ENCODE results near the gene RUNDC3A.

RUNDC3A gene

GRCh38 chr17:44281570-44281969, 26.8 kb upstream of the RUNDC3A start:
- H3K4me3 ChIP-seq, result no peak overlapping the region
- no peak overlapping the region for H3K27ac ChIP-seq

GRCh38 chr17:44282264-44282663, 26.1 kb upstream of the RUNDC3A start:
- Histone ChIP-seq H3K27ac (no peak overlapping the region), H3K4me3 (no peak overlapping the region)

GRCh38 chr17:44283344-44284023, 24.9 kb upstream of the RUNDC3A start:
- Histone ChIP-seq H3K4me3 (no peak overlapping the region), H3K27ac (no peak overlapping the region)

- Histone ChIP-seq H3K27ac (no peak overlapping the region), H3K4me3 (no peak overlapping the region)
Observed at GRCh38 chr17:44284024-44284400, 24.4 kb upstream of the RUNDC3A start.

GRCh38 chr17:44287651-44288050, 20.8 kb upstream of the RUNDC3A start:
- H3K27ac ChIP-seq, result no peak overlapping the region

GRCh38 chr17:44293509-44294226, 14.7 kb upstream of the RUNDC3A start:
- no peak overlapping the region for H3K27ac ChIP-seq
- H3K4me3 ChIP-seq, result no peak overlapping the region

More at GRCh38 chr17:44287651-44288050, 20.8 kb upstream of the RUNDC3A start:
- H3K4me3 ChIP-seq, result no peak overlapping the region

- H3K4me3 ChIP-seq, result no peak overlapping the region
- no peak overlapping the region for H3K27ac ChIP-seq
Observed at GRCh38 chr17:44297975-44298374, 10.4 kb upstream of the RUNDC3A start.

GRCh38 chr17:44304651-44305050, 3.8 kb upstream of the RUNDC3A start:
- no peak overlapping the region for H3K27ac ChIP-seq
- H3K4me3 ChIP-seq, result no peak overlapping the region

- Histone ChIP-seq H3K27ac (peak overlapping the region in 7 of 21 experiments; percentile 3 to 52 (median 24)), H3K4me3 (peak overlapping the region; percentile 14 to 43 (median 37))
Observed at GRCh38 chr17:44307387-44308186, 814 bp upstream of the RUNDC3A start.

- peak overlapping the region in 1 of 21 experiments; percentile 31 for H3K27ac ChIP-seq
- peak overlapping the region; percentile 14 to 43 (median 37) for H3K4me3 ChIP-seq
Observed at GRCh38 chr17:44308865-44309264, 464 bp downstream of the RUNDC3A start.

GRCh38 chr17:44309472-44309871, 1.1 kb downstream of the RUNDC3A start:
- H3K27ac ChIP-seq, result no peak overlapping the region
- no peak overlapping the region for H3K4me3 ChIP-seq

GRCh38 chr17:44310188-44310587, 1.8 kb downstream of the RUNDC3A start:
- H3K27ac ChIP-seq, result no peak overlapping the region

GRCh38 chr17:44310609-44311376, 2.4 kb downstream of the RUNDC3A start:
- H3K27ac ChIP-seq, result no peak overlapping the region
- H3K4me3 ChIP-seq, result no peak overlapping the region

More at GRCh38 chr17:44310188-44310587, 1.8 kb downstream of the RUNDC3A start:
- H3K4me3 ChIP-seq, result no peak overlapping the region

- H3K4me3 ChIP-seq, result no peak overlapping the region
- no peak overlapping the region for H3K27ac ChIP-seq
Observed at GRCh38 chr17:44311562-44312181, 3.3 kb downstream of the RUNDC3A start.

- Histone ChIP-seq H3K4me3 (no peak overlapping the region), H3K27ac (no peak overlapping the region)
Observed at GRCh38 chr17:44312396-44313104, 4.1 kb downstream of the RUNDC3A start.

GRCh38 chr17:44314031-44314430, 5.6 kb downstream of the RUNDC3A start:
- no peak overlapping the region for H3K27ac ChIP-seq
- no peak overlapping the region for H3K4me3 ChIP-seq

GRCh38 chr17:44314524-44314868, 6.1 kb downstream of the RUNDC3A start:
- H3K27ac ChIP-seq, result no peak overlapping the region
- peak overlapping the region in 1 of 7 experiments; percentile 33 for H3K4me3 ChIP-seq

- H3K4me3 ChIP-seq, result peak overlapping the region in 6 of 7 experiments; percentile 6 to 35 (median 27)
- no peak overlapping the region for H3K27ac ChIP-seq
Observed at GRCh38 chr17:44314869-44315661, 6.7 kb downstream of the RUNDC3A start.
